B cell (primary cell): Measurements from ENCODE around the gene SCMH1.

ENCODE experiments used
- CTCF ChIP-seq: fragments of 200-600 bp; IDR thresholded peaks from one replicate; pipeline ENCODE4 v1.8.0; 2022; ENCODE audit warnings: antibody characterized with exemption, mild to moderate bottlenecking
- EZH2 ChIP-seq: IDR thresholded peaks from 2 replicates; pipeline ENCODE4 v1.6.1; 2012; ENCODE audit warnings: borderline replicate concordance, low read depth, mild to moderate bottlenecking, moderate library complexity, low read length; ENCODE audit not compliant: insufficient read depth, poor library complexity, severe bottlenecking

DNA sequence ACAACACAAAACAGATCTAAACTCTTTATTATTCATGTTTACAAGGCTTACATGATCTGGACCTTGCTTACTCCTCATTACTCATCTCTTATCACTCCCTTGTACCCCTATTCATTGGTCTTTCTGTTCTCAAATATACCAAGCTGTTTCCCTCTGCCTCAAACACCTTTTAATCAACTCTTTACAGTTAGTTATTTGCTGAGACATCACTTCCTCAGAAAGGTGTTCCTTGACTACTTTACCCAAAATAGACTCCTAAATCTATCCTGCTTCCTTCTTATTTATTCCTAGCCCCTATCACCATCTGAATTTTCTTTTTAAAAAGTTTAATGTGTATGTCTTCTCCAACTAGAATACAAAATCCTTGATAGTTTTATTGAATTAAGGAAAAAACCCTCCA, 120.0 kb downstream of the SCMH1 start:
- no peak for TF ChIP-seq CTCF
- no peak for TF ChIP-seq EZH2
